Ishikawa (cell line): ENCODE measurements around the gene PRKCH.

Experiments used
- CEBPB ChIP-seq: IDR thresholded peaks from 2 replicates; pipeline ENCODE4 v1.6.1; 2012
- CREB1 ChIP-seq: IDR thresholded peaks from 2 replicates; pipeline ENCODE4 v1.6.1; 2012; ENCODE audit warnings: low read depth
- EGR1 ChIP-seq: IDR thresholded peaks from 2 replicates; pipeline ENCODE4 v1.6.1; 2012
- EP300 ChIP-seq: IDR thresholded peaks from 2 replicates; pipeline ENCODE4 v1.6.1; 2012; ENCODE audit warnings: borderline replicate concordance
- FOXM1 ChIP-seq: IDR thresholded peaks from 2 replicates; pipeline ENCODE4 v1.6.1; 2012; ENCODE audit warnings: low read depth, borderline replicate concordance
- NFIC ChIP-seq: IDR thresholded peaks from 2 replicates; pipeline ENCODE4 v1.6.1; 2012
- RAD21 ChIP-seq: IDR thresholded peaks from 2 replicates; pipeline ENCODE4 v1.6.1; 2012; ENCODE audit warnings: low read depth
- REST ChIP-seq: IDR thresholded peaks from 2 replicates; pipeline ENCODE4 v1.6.1; 2012; ENCODE audit warnings: low read depth, mild to moderate bottlenecking
- TAF1 ChIP-seq: IDR thresholded peaks from 2 replicates; pipeline ENCODE4 v1.6.1; 2012; ENCODE audit warnings: low read depth, mild to moderate bottlenecking
- TCF12 ChIP-seq: IDR thresholded peaks from 2 replicates; pipeline ENCODE4 v1.6.1; 2012; ENCODE audit warnings: low read depth
- TEAD4 ChIP-seq: IDR thresholded peaks from 2 replicates; pipeline ENCODE4 v1.6.1; 2012
- YY1 ChIP-seq: IDR thresholded peaks from 2 replicates; pipeline ENCODE4 v1.6.1; 2012; ENCODE audit warnings: low read depth
- ZBTB7A ChIP-seq: IDR thresholded peaks from 2 replicates; pipeline ENCODE4 v1.6.1; 2012; ENCODE audit warnings: low read depth
- TF ChIP-seq, protein P1 (sequence below): IDR thresholded peaks from 2 replicates; pipeline ENCODE4 v1.6.1; 2012
- TF ChIP-seq, protein P2 (sequence below): IDR thresholded peaks from 2 replicates; pipeline ENCODE4 v1.6.1; 2012

Gene PRKCH

GRCh38 chr14:61417141-61417540 lies 95.8 kb downstream of the PRKCH start:
- TF ChIP-seq EGR1 (no peak), RAD21 (no peak), TAF1 (no peak), TCF12 (no peak), EP300 (no peak)

GRCh38 chr14:61417883-61418455 lies 96.6 kb downstream of the PRKCH start:
- TF ChIP-seq TCF12 (no peak), TEAD4 (no peak), CREB1 (no peak), NFIC (no peak), TAF1 (no peak)

DNA sequence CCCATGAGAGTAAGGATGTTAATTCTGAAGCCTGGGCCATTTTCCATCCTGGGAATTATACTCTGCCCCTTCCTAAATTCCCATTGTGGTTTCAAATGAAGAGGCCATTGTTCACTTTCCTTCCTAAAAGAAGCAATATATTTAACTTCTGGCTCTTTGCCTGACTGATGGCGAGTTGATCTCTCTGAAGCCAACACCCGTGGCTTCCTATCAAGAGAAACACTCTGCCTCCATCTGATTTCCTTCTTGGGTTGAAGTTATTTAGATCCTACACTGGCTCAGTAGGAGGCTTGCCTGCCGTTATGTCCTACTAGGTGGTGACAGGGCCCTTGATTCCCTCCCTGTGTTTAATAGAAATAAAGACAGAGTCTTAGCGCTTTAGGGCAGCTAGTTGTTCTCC lies 97.4 kb downstream of the PRKCH start:
- peak; percentile 52 for TF ChIP-seq NFIC
- no peak for TF ChIP-seq CEBPB

DNA sequence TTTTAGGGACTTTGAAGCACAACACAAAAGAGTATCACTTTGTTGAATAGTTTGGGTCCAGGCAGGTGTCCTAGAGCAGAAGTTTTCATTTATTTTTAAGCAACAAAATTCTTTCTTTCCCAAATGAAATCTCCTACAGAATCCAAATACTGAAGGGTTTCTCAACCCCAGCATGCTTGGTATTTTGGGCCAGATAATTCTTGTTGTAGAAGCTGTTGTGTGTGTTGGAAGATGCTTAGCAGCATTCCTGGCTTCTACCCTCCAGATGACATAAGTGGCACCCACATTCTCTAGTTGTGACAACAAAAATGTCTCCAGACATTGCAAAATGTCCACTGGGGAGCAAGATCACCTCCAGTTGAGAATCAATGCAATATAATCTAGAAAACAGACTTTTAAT lies 97.8 kb downstream of the PRKCH start:
- TF ChIP-seq RAD21: no peak
- TF ChIP-seq EP300: no peak
- TF ChIP-seq TEAD4: no peak

- no peak for TF ChIP-seq FOXM1
- TF ChIP-seq CEBPB: no peak
- TF ChIP-seq EGR1: no peak
- TF ChIP-seq YY1: no peak
- no peak for TF ChIP-seq TEAD4
- no peak for TF ChIP-seq CREB1
- peak; percentile 61 for TF ChIP-seq NFIC
- TF ChIP-seq, protein P1, sequence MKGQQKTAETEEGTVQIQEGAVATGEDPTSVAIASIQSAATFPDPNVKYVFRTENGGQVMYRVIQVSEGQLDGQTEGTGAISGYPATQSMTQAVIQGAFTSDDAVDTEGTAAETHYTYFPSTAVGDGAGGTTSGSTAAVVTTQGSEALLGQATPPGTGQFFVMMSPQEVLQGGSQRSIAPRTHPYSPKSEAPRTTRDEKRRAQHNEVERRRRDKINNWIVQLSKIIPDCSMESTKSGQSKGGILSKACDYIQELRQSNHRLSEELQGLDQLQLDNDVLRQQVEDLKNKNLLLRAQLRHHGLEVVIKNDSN: no peak
- TF ChIP-seq TCF12: 0 out of 2 replicates have a peak, but pooled peaks have one; percentile 41
- TF ChIP-seq, protein P2, sequence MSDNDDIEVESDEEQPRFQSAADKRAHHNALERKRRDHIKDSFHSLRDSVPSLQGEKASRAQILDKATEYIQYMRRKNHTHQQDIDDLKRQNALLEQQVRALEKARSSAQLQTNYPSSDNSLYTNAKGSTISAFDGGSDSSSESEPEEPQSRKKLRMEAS: no peak
Measured at GRCh38 chr14:61420326-61420725, 98.9 kb downstream of the PRKCH start.

DNA sequence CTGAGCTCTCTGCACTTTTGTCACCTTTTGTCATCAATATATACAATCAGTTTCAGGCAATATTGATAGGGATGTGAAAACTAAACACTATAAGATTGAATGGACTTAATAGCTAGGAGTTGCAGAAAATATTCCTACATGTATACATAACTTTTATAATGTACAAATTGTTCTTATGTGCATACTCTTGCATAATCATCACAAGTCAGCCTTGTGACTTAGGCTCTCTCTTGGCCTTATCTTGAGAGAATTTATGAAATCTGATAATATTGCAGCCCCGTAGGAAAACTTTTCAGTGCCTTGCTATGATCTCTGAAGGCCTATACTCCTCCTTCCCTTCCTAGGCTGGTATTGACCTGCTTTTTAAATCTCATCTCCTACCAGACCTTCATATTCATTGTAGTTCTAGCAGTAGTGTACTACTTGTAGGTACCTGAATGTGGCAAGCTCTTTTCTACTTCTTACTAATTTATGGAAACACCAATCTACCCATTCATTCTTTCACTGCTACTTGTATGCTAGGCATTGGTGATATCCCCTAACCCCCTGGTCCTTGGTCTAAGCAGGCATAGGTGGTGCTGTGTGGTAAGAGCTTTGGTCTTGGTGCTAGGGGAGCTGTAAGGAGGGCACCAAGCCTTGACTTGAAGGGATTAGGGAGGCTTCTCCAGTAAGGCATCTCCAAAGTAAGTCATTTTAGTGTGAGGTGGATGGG lies 100.0 kb downstream of the PRKCH start:
- TF ChIP-seq YY1 (no peak), RAD21 (no peak), ZBTB7A (no peak), NFIC (no peak), CREB1 (no peak), CEBPB (no peak), EGR1 (no peak), REST (no peak), TCF12 (no peak), TEAD4 (no peak)
- TF ChIP-seq, protein P1: no peak

- TF ChIP-seq, protein P1: no peak
- no peak for TF ChIP-seq CREB1
- TF ChIP-seq RAD21: no peak
- no peak for TF ChIP-seq EP300
- TF ChIP-seq EGR1: no peak
- no peak for TF ChIP-seq TEAD4
- TF ChIP-seq REST: no peak
- TF ChIP-seq TAF1: no peak
- TF ChIP-seq ZBTB7A: no peak
- TF ChIP-seq YY1: no peak
- no peak for TF ChIP-seq TCF12
- TF ChIP-seq, protein P2: no peak
- TF ChIP-seq CEBPB: no peak
- no peak for TF ChIP-seq FOXM1
- TF ChIP-seq NFIC: no peak
Measured at GRCh38 chr14:61426048-61426447, 104.7 kb downstream of the PRKCH start.
